Jurkat, Clone E6-1 (cell line): ENCODE results near the gene CDH2.

Experiments used
- DNase-seq: peaks from one replicate; pipeline ENCODE4 v3.0.0-alpha.2; 2011; ENCODE audit warnings: low read depth, low spot score
- H3K4me3 ChIP-seq: 2 replicates; pipeline ENCODE4 v1.5.1; 2011; ENCODE audit warnings: mild to moderate bottlenecking, low read length, control low read depth, moderate library complexity

CDH2 gene

GRCh38 chr18:28065031-28065792, 111.7 kb downstream of the CDH2 start:
- no peak overlapping the region for H3K4me3 ChIP-seq
- DNase-seq, result no peak

DNA sequence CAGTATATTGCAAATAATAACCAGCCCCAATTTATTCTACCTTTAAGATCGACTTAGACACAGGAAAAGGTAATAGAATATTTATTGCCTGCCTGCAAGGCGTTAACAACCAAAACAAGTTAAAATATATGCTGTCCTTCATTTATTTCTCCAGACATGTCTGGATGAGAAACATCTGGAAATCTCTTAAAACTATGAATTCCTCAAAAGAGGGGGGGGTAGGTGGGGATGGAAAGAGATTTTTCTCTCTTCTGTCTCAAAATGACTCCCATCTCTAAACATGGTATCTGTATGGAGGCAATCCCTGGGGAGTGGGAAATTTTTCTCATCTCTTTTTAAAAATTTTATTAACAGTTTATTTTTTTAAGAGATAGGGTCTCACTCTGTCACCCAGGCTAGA, 113.0 kb downstream of the CDH2 start:
- no peak for DNase-seq
- no peak overlapping the region for H3K4me3 ChIP-seq

DNA sequence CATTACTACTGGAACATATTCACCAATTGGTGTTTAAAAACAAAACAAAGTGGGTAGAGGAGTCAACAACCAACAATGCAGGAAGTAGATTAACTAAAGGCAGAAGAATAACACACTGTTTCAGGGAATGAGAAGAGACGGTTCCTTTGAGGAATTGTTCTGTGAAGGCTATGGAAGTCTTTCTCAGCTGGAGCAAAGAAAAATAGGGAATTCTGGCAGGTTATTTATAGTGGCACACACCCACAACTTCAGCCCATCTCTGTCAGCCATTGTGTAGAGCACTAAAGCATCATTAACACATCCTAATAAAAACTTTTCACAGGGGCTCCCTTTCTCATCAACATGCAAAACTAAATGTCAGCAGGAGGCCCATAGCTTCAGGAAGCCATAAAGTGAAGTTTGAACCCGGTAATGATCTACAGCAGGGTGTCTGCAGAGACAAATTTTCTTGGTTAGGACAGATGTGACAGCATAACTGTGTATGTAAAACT, 113.6 kb downstream of the CDH2 start:
- DNase-seq, result no peak
- H3K4me3 ChIP-seq, result no peak overlapping the region

DNA sequence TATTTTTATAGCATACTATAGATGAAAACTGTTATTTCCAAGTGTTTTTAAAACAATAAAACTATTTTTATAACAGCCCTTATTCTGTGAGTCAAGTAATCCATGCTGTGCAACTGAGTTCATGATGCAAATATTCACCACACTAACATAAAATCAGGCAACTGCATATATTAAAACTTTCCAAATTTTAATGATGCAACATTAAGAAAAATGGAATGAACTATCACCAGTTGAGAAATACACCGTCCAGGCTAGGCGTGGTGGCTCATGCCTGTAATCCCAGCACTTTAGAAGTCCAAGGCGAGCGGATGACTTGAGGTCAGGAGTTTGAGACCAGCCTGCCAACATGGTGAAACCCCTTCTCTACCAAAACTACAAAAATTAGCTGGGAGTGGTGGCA, 114.5 kb downstream of the CDH2 start:
- H3K4me3 ChIP-seq, result no peak overlapping the region
- no peak for DNase-seq

DNA sequence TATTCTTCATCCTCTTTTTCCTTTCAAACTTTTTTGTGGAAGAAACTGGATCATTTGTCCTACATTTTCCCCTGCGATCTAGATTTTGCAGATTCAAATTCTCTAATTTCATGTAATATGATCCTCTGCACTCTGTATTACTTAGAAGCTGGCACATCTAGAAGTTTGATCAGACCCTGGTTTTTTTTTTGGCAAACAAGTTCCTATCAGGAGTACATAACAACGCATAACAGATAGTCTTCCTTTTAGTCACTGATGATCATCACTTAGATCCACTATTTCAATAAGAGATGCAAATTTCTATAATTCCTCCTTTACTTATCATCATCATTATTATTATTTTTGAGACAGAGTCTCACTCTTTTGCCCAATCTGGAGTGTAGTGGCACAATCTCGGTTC, 117.1 kb downstream of the CDH2 start:
- DNase-seq, result no peak
- no peak overlapping the region for H3K4me3 ChIP-seq

DNA sequence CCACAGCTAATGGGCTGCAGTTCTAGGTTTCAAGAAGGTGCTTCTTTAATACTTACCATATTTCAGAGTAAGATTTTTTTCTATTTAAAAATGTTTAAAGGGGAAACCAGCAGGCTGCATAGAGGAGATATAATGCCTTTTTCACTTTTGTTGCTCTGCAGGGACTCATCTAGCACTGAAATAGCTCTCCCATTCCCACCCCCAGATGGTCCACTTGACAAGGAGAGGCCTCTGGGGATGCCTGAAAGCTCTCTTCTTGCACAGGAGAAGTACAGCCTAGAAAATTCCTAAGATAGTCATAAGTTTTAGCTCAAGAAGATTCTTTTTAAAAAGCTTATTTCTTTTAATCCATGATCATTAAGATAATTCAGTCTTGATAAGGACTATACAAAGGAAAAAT, 126.4 kb downstream of the CDH2 start:
- no peak for DNase-seq
- H3K4me3 ChIP-seq, result no peak overlapping the region

DNA sequence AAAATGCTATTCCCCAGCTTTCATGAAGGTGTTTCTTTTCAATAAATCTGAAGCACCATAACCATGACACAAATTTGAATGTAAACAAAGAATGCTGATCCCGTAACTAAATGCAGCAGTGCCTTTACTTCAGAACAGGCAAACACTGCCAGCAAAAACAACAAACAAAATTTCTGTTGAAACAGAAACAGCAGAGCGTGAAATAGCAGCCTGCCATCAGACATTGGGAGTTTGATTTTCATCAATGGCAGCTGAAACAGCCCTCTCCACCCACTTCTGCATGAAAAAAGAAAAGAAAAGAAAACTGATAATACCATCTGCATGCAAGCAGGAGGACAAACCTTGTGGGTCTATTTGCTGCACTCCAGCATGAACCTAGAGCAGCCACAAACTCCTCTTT, 128.3 kb downstream of the CDH2 start:
- H3K4me3 ChIP-seq, result no peak overlapping the region
- no peak for DNase-seq

GRCh38 chr18:28045880-28046279, 131.1 kb downstream of the CDH2 start:
- no peak overlapping the region for H3K4me3 ChIP-seq

GRCh38 chr18:28045176-28045810, 131.6 kb downstream of the CDH2 start:
- no peak for DNase-seq
- H3K4me3 ChIP-seq, result no peak overlapping the region

More at GRCh38 chr18:28045880-28046279, 131.1 kb downstream of the CDH2 start:
- no peak for DNase-seq

- DNase-seq, result no peak
- no peak overlapping the region for H3K4me3 ChIP-seq
These were observed 132.9 kb downstream of the CDH2 start for GRCh38 chr18:28044036-28044435.

DNA sequence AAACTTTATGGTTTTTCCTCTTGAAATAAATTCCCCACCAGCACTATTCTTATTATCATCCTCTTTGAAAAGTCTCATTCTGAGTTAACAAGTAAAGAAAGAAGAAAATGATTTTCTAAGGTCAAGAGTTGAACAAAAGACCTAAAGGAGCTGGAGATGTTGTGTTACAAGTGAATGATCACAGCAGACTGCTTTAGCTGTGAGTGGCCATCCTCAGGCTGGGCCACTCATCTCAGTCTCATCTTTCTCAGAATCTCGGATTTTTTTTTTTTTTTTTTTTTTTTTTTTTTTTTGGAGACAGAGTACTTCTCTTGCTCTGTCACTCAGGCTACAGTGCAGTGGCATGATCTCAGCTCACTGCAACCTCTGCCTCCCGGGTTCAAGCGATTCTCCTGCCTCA, 133.3 kb downstream of the CDH2 start:
- no peak for DNase-seq
- H3K4me3 ChIP-seq, result no peak overlapping the region

DNA sequence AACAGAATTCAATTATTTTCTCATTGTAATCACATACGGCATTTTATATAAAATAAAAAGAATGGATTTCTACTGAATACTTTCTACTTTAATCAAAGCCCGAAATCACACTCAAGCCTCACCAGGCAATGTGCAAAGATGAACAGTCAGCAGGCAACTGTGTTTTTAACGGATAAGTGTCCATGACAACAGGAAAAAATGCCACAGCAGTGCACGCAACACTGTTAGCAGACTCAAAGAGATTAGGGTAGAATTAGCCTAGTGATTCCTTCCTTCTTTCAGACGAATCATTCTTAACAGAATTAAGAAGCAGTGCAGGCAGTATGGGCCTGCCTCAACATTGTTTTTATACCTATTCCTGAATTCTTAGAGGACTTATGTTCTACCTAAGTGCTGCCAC, 135.6 kb downstream of the CDH2 start:
- no peak for DNase-seq
- H3K4me3 ChIP-seq, result no peak overlapping the region

- no peak for DNase-seq
- H3K4me3 ChIP-seq, result no peak overlapping the region
These were observed 136.2 kb downstream of the CDH2 start for GRCh38 chr18:28040716-28041115.

- no peak overlapping the region for H3K4me3 ChIP-seq
- no peak for DNase-seq
These were observed 136.7 kb downstream of the CDH2 start for GRCh38 chr18:28040211-28040610.

GRCh38 chr18:28039691-28040090, 137.2 kb downstream of the CDH2 start:
- no peak overlapping the region for H3K4me3 ChIP-seq
- DNase-seq, result no peak

DNA sequence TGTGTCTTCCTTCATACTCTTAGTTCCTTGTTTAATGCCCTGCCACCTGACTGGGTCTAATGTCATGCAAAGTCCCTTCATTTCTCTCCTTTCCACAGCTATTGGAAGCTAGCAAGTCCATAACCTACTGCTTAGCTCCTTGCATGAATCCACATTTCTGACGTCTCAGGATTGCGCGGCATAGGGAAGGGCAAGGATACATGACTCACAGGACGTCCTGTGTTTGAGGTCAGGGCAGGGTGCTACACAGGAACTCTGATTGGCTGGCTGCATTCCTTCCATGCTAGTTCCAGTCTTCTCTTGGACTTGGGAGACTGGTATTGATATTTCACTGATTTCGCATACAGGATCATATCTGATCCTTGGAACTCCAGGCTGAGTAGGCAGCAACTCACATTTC, 137.9 kb downstream of the CDH2 start:
- no peak for DNase-seq

GRCh38 chr18:28036488-28036887, 140.4 kb downstream of the CDH2 start:
- no peak overlapping the region for H3K4me3 ChIP-seq
- DNase-seq, result no peak

More for the DNA sequence above, 137.9 kb downstream of the CDH2 start:
- H3K4me3 ChIP-seq, result no peak overlapping the region

GRCh38 chr18:28034567-28034966, 142.4 kb downstream of the CDH2 start:
- no peak overlapping the region for H3K4me3 ChIP-seq
- no peak for DNase-seq

GRCh38 chr18:28032177-28032576, 144.8 kb downstream of the CDH2 start:
- DNase-seq, result no peak
- no peak overlapping the region for H3K4me3 ChIP-seq

DNA sequence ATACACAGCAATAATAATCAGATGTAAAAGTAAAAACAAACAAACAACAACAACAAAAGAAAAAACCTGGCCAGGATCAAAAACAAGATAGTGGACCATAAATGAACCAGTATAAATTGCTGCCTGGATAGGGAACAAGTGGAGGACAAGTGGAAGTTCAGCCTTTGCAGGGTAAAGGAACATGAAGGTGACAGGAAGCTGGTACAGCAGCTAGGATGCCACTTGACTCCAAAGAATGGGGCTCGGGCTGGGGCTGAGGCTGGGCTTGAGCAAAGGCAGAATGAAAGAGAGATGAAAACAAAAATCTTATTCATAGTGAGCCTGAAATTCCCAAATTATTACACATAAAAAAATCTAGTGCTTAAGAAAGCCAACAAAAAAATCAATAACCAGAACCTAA, 146.5 kb downstream of the CDH2 start:
- DNase-seq, result no peak

GRCh38 chr18:28027755-28028154, 149.2 kb downstream of the CDH2 start:
- DNase-seq, result no peak
- no peak overlapping the region for H3K4me3 ChIP-seq

More for the DNA sequence above, 146.5 kb downstream of the CDH2 start:
- H3K4me3 ChIP-seq, result no peak overlapping the region
